MG63 (cell line): Measurements from ENCODE around the gene CYBA. TPM values are rescaled to one million over a fixed set of nuclear protein-coding genes. Genes with fewer than 3 reads are reported as not detected.

Experiments used
- DNase-seq: peaks from one replicate; pipeline ENCODE4 v3.0.0-alpha.2; 2020
- H3K27me3 ChIP-seq: fragments of 250-450 bp; sonication (Bioruptor Pico); 2 replicates; pipeline ENCODE4 v1.5.1; 2020; ENCODE audit warnings: mild to moderate bottlenecking, moderate library complexity
- H3K36me3 ChIP-seq: fragments of 250-450 bp; sonication (Bioruptor Pico); 2 replicates; pipeline ENCODE4 v1.5.1; 2020; ENCODE audit warnings: mild to moderate bottlenecking, moderate library complexity
- H3K4me3 ChIP-seq: fragments of 250-450 bp; sonication (Bioruptor Pico); 2 replicates; pipeline ENCODE4 v1.5.1; 2020; ENCODE audit warnings: mild to moderate bottlenecking, moderate library complexity
- H3K9me3 ChIP-seq: fragments of 250-450 bp; sonication (Bioruptor Pico); 2 replicates; pipeline ENCODE4 v1.5.1; 2020; ENCODE audit warnings: mild to moderate bottlenecking, moderate library complexity
- total RNA-seq: library from RNA; depleted of rRNA; stranded (reverse); fragments of >200 nt; shearing (Covaris generic); gene quantifications from 2 replicates; pipeline ENCODE4 v1.2.3, GENCODE V29; 2014; ENCODE audit warnings: low replicate concordance; rRNA removed

The CYBA gene
- total RNA-seq = 10.7 and 21.2 TPM in 2 replicates

GRCh38 chr16:88650749-88651275 lies at the start of gene CYBA:
Gene CYBA, minus strand, starts transcription at chr16:88651053. Its CDS starts 40 bp downstream, at chr16:88651013.
- peak within 1 kb of the TSS; percentile 37 for H3K4me3 ChIP-seq
- H3K36me3 ChIP-seq = no peaks in the 10 kb centered on the region
- DNase-seq = peak; percentile 43
- H3K9me3 ChIP-seq = no peaks in the 10 kb centered on the region
- no peaks in the 10 kb centered on the region for H3K27me3 ChIP-seq

- no peak for DNase-seq
Measured at GRCh38 chr16:88700322-88700635, 49.4 kb upstream of the CYBA start.

GRCh38 chr16:88699180-88699579 lies 48.3 kb upstream of the CYBA start:
- Histone ChIP-seq H3K36me3 (no peaks in the 10 kb centered on the region), H3K9me3 (no peaks in the 10 kb centered on the region), H3K27me3 (no peaks in the 10 kb centered on the region), H3K4me3 (no peak overlapping the region)
- DNase-seq = no peak

More at GRCh38 chr16:88700322-88700635, 49.4 kb upstream of the CYBA start:
- Histone ChIP-seq H3K4me3 (no peak overlapping the region), H3K27me3 (no peaks in the 10 kb centered on the region), H3K36me3 (no peaks in the 10 kb centered on the region), H3K9me3 (no peaks in the 10 kb centered on the region)

- Histone ChIP-seq H3K27me3 (no peaks in the 10 kb centered on the region), H3K4me3 (no peak overlapping the region), H3K9me3 (no peaks in the 10 kb centered on the region), H3K36me3 (no peaks in the 10 kb centered on the region)
- DNase-seq = no peak
Measured at GRCh38 chr16:88698646-88699045, 47.8 kb upstream of the CYBA start.

- H3K9me3 ChIP-seq = no peaks in the 10 kb centered on the region
- no peak for DNase-seq
- H3K36me3 ChIP-seq = no peaks in the 10 kb centered on the region
- no peak overlapping the region for H3K4me3 ChIP-seq
- no peaks in the 10 kb centered on the region for H3K27me3 ChIP-seq
Measured at GRCh38 chr16:88697831-88698615, 47.2 kb upstream of the CYBA start.

GRCh38 chr16:88697116-88697830 lies 46.4 kb upstream of the CYBA start:
- Histone ChIP-seq H3K4me3 (no peak overlapping the region), H3K27me3 (no peaks in the 10 kb centered on the region), H3K36me3 (no peaks in the 10 kb centered on the region), H3K9me3 (no peaks in the 10 kb centered on the region)
- DNase-seq = no peak

GRCh38 chr16:88696441-88696840 lies 45.6 kb upstream of the CYBA start:
- Histone ChIP-seq H3K9me3 (no peaks in the 10 kb centered on the region), H3K4me3 (no peak overlapping the region), H3K36me3 (no peaks in the 10 kb centered on the region), H3K27me3 (no peaks in the 10 kb centered on the region)
- no peak for DNase-seq

GRCh38 chr16:88695753-88696152 lies 44.9 kb upstream of the CYBA start:
- Histone ChIP-seq H3K27me3 (no peaks in the 10 kb centered on the region), H3K9me3 (no peaks in the 10 kb centered on the region), H3K36me3 (no peaks in the 10 kb centered on the region), H3K4me3 (no peak overlapping the region)
- no peak for DNase-seq

GRCh38 chr16:88695218-88695617 lies 44.4 kb upstream of the CYBA start:
- H3K36me3 ChIP-seq = no peaks in the 10 kb centered on the region
- H3K9me3 ChIP-seq = no peaks in the 10 kb centered on the region
- no peak for DNase-seq
- no peaks in the 10 kb centered on the region for H3K27me3 ChIP-seq
- no peak overlapping the region for H3K4me3 ChIP-seq

GRCh38 chr16:88694221-88695087 lies 43.6 kb upstream of the CYBA start:
- H3K27me3 ChIP-seq = no peaks in the 10 kb centered on the region
- H3K9me3 ChIP-seq = no peaks in the 10 kb centered on the region
- H3K36me3 ChIP-seq = no peaks in the 10 kb centered on the region

GRCh38 chr16:88693420-88694177 lies 42.7 kb upstream of the CYBA start:
- DNase-seq = no peak
- Histone ChIP-seq H3K9me3 (no peaks in the 10 kb centered on the region), H3K27me3 (no peaks in the 10 kb centered on the region), H3K4me3 (no peak overlapping the region), H3K36me3 (no peaks in the 10 kb centered on the region)

More at GRCh38 chr16:88694221-88695087, 43.6 kb upstream of the CYBA start:
- no peak overlapping the region for H3K4me3 ChIP-seq
- DNase-seq = no peak

GRCh38 chr16:88692861-88693260 lies 42.0 kb upstream of the CYBA start:
- Histone ChIP-seq H3K27me3 (no peaks in the 10 kb centered on the region), H3K4me3 (no peak overlapping the region), H3K9me3 (no peaks in the 10 kb centered on the region), H3K36me3 (no peaks in the 10 kb centered on the region)
- DNase-seq = no peak

GRCh38 chr16:88691924-88692560 lies 41.2 kb upstream of the CYBA start:
- H3K9me3 ChIP-seq = no peaks in the 10 kb centered on the region
- H3K36me3 ChIP-seq = no peaks in the 10 kb centered on the region
- no peaks in the 10 kb centered on the region for H3K27me3 ChIP-seq
- no peak for DNase-seq
- H3K4me3 ChIP-seq = no peak overlapping the region

GRCh38 chr16:88691129-88691813 lies 40.4 kb upstream of the CYBA start:
- no peak for DNase-seq
- no peaks in the 10 kb centered on the region for H3K36me3 ChIP-seq

GRCh38 chr16:88690341-88691128 lies 39.7 kb upstream of the CYBA start:
- Histone ChIP-seq H3K4me3 (no peak overlapping the region), H3K36me3 (no peaks in the 10 kb centered on the region), H3K9me3 (no peaks in the 10 kb centered on the region), H3K27me3 (no peaks in the 10 kb centered on the region)
- DNase-seq = no peak

More at GRCh38 chr16:88691129-88691813, 40.4 kb upstream of the CYBA start:
- no peak overlapping the region for H3K4me3 ChIP-seq
- no peaks in the 10 kb centered on the region for H3K9me3 ChIP-seq
- no peaks in the 10 kb centered on the region for H3K27me3 ChIP-seq
